HepG2 (cell line): ENCODE measurements around the gene ANKFY1. TPM values are rescaled to one million over a fixed set of nuclear protein-coding genes. Genes with fewer than 3 reads are reported as not detected.
A peak's percentile ranks its signal among the peaks of the same experiment; 100 is the strongest.

Experiments used
- ARID2 ChIP-seq: sonication (generic); formaldehyde crosslinking; IDR thresholded peaks from 2 replicates; pipeline ENCODE4 v1.8.1; 2022; ENCODE audit warnings: mild to moderate bottlenecking, missing genetic modification reagents, borderline replicate concordance
- ASH2L ChIP-seq: fragments of 300-600, 200-600 bp; sonication (generic); IDR thresholded peaks from 2 replicates; pipeline ENCODE4 v1.7.0; 2017; ENCODE audit warnings: low read depth, mild to moderate bottlenecking, moderate library complexity, mixed read lengths, low read length; ENCODE audit not compliant: insufficient read length
- DNMT3B ChIP-seq: conservative IDR thresholded peaks from 2 replicates; pipeline ENCODE4 v1.6.1; 2016; ENCODE audit warnings: missing biosample characterization, control low read depth
- ETV6 ChIP-seq: sonication (generic); formaldehyde crosslinking; conservative IDR thresholded peaks from 2 replicates; pipeline ENCODE4 v1.4.0; 2020; ENCODE audit warnings: missing genetic modification reagents
- GMEB1 ChIP-seq: sonication (generic); formaldehyde crosslinking; IDR thresholded peaks from 2 replicates; pipeline ENCODE4 v1.5.1; 2020; ENCODE audit warnings: missing genetic modification reagents, mild to moderate bottlenecking, borderline replicate concordance
- KAT2B ChIP-seq: fragments of 150-350 bp; IDR thresholded peaks from 2 replicates; pipeline ENCODE4 v1.6.1; 2014; ENCODE audit warnings: low read depth, low read length, borderline replicate concordance
- KDM3A ChIP-seq: IDR thresholded peaks from 2 replicates; pipeline ENCODE4 v1.6.1; 2018; ENCODE audit warnings: low read depth, missing compliant biosample characterization
- MXD4 ChIP-seq: IDR thresholded peaks from 2 replicates; pipeline ENCODE4 v1.6.1; 2016; ENCODE audit warnings: mild to moderate bottlenecking, missing biosample characterization, missing genetic modification reagents
- RBM39 ChIP-seq: fragments of 200-400 bp; formaldehyde crosslinking; IDR thresholded peaks from one replicate; pipeline ENCODE4 v1.6.1; 2018; ENCODE audit warnings: antibody characterized with exemption, mild to moderate bottlenecking, low read depth, low read length; ENCODE audit not compliant: poor library complexity, severe bottlenecking
- STAT5B ChIP-seq: sonication (generic); formaldehyde crosslinking; IDR thresholded peaks from 2 replicates; pipeline ENCODE4 v1.4.0; 2020; ENCODE audit warnings: missing genetic modification reagents
- ZNF264 ChIP-seq: sonication (generic); formaldehyde crosslinking; IDR thresholded peaks from 2 replicates; pipeline ENCODE4 v1.4.0; 2020; ENCODE audit warnings: missing genetic modification reagents
- ZNF382 ChIP-seq: sonication (generic); formaldehyde crosslinking; IDR thresholded peaks from 2 replicates; pipeline ENCODE4 v1.5.0; 2020; ENCODE audit warnings: missing genetic modification reagents, mild to moderate bottlenecking, borderline replicate concordance
- ZNF549 ChIP-seq: sonication (generic); formaldehyde crosslinking; IDR thresholded peaks from 2 replicates; pipeline ENCODE4 v1.5.0; 2020; ENCODE audit warnings: missing genetic modification reagents
- ZSCAN25 ChIP-seq: sonication (generic); formaldehyde crosslinking; IDR thresholded peaks from 2 replicates; pipeline ENCODE4 v1.8.0; 2022; ENCODE audit warnings: mild to moderate bottlenecking, missing genetic modification reagents
- polyA plus RNA-seq, 8 experiments: library from polyadenylated mRNA; depleted of rRNA in 3 of 8; stranded (reverse) in 7 of 8; unstranded in 1 of 8; fragments of >200 nt; fragmentation: Illumina TruSeq in 4 of 8; extraction: Trizol in 4 of 8; gene quantifications; 2 replicates each; pipeline versions ENCODE4 v1.2.1 to v1.2.3, GENCODE V29; 2011 to 2016; ENCODE audit warnings: low read depth in 4 of 8, missing spikeins in 1 of 8, mixed read lengths in 1 of 8; ENCODE audit not compliant: insufficient read depth in 1 of 8
- total RNA-seq, 5 experiments: library from RNA; depleted of rRNA; stranded (reverse); fragments of >200 nt; fragmentation: Illumina TruSeq; extraction: Trizol; gene quantifications; 2 replicates each; pipeline ENCODE4 v1.2.3, GENCODE V29; 2016; ENCODE audit warnings: low read depth in 1 of 5
- TF ChIP-seq, protein P1 (sequence below): sonication (generic); formaldehyde crosslinking; IDR thresholded peaks from 2 replicates; pipeline ENCODE4 v1.8.0; 2022; ENCODE audit warnings: missing genetic modification reagents, mild to moderate bottlenecking, moderate library complexity, borderline replicate concordance
- TF ChIP-seq, protein P2 (sequence below): sonication (generic); formaldehyde crosslinking; IDR thresholded peaks from 2 replicates; pipeline ENCODE4 v1.4.0; 2020; ENCODE audit warnings: missing genetic modification reagents, borderline replicate concordance
- TF ChIP-seq, protein P3 (sequence below): IDR thresholded peaks from 2 replicates; pipeline ENCODE4 v1.6.1; 2016; ENCODE audit warnings: mild to moderate bottlenecking

The ANKFY1 gene
- total and polyA plus RNA-seq, 2 of the 13 experiments (the other 11 are each of a cell fraction or from before 2014, with no cell fraction given), result 11.9 to 16.8 TPM

- peak; percentile 79 for TF ChIP-seq GMEB1
- no peak for TF ChIP-seq MXD4 (CRISPR knock-in tag)
- TF ChIP-seq ARID2 (CRISPR knock-in tag), result no peak
- no peak for TF ChIP-seq KAT2B
- TF ChIP-seq, protein P1, sequence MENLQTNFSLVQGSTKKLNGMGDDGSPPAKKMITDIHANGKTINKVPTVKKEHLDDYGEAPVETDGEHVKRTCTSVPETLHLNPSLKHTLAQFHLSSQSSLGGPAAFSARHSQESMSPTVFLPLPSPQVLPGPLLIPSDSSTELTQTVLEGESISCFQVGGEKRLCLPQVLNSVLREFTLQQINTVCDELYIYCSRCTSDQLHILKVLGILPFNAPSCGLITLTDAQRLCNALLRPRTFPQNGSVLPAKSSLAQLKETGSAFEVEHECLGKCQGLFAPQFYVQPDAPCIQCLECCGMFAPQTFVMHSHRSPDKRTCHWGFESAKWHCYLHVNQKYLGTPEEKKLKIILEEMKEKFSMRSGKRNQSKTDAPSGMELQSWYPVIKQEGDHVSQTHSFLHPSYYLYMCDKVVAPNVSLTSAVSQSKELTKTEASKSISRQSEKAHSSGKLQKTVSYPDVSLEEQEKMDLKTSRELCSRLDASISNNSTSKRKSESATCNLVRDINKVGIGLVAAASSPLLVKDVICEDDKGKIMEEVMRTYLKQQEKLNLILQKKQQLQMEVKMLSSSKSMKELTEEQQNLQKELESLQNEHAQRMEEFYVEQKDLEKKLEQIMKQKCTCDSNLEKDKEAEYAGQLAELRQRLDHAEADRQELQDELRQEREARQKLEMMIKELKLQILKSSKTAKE (CRISPR knock-in tag), result 0 out of 2 replicates have a peak, but pooled peaks have one; percentile 22
- TF ChIP-seq, protein P2, sequence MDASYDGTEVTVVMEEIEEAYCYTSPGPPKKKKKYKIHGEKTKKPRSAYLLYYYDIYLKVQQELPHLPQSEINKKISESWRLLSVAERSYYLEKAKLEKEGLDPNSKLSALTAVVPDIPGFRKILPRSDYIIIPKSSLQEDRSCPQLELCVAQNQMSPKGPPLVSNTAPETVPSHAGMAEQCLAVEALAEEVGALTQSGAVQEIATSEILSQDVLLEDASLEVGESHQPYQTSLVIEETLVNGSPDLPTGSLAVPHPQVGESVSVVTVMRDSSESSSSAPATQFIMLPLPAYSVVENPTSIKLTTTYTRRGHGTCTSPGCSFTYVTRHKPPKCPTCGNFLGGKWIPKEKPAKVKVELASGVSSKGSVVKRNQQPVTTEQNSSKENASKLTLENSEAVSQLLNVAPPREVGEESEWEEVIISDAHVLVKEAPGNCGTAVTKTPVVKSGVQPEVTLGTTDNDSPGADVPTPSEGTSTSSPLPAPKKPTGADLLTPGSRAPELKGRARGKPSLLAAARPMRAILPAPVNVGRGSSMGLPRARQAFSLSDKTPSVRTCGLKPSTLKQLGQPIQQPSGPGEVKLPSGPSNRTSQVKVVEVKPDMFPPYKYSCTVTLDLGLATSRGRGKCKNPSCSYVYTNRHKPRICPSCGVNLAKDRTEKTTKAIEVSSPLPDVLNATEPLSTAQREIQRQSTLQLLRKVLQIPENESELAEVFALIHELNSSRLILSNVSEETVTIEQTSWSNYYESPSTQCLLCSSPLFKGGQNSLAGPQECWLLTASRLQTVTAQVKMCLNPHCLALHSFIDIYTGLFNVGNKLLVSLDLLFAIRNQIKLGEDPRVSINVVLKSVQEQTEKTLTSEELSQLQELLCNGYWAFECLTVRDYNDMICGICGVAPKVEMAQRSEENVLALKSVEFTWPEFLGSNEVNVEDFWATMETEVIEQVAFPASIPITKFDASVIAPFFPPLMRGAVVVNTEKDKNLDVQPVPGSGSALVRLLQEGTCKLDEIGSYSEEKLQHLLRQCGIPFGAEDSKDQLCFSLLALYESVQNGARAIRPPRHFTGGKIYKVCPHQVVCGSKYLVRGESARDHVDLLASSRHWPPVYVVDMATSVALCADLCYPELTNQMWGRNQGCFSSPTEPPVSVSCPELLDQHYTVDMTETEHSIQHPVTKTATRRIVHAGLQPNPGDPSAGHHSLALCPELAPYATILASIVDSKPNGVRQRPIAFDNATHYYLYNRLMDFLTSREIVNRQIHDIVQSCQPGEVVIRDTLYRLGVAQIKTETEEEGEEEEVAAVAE (CRISPR knock-in tag), result no peak
- TF ChIP-seq ZSCAN25 (CRISPR knock-in tag), result no peak
- TF ChIP-seq STAT5B (CRISPR knock-in tag), result no peak
- 0 out of 2 replicates have a peak, but pooled peaks have one; percentile 23 for TF ChIP-seq ZNF264 (CRISPR knock-in tag)
- 0 out of 2 replicates have a peak, but pooled peaks have one; percentile 42 for TF ChIP-seq ETV6 (CRISPR knock-in tag)
- TF ChIP-seq RBM39, result peak; percentile 67
- TF ChIP-seq KDM3A (CRISPR knock-in tag), result no peak
- no peak; the same call in 1 of the 2 replicates for TF ChIP-seq DNMT3B (CRISPR knock-in tag)
- TF ChIP-seq, protein P3, sequence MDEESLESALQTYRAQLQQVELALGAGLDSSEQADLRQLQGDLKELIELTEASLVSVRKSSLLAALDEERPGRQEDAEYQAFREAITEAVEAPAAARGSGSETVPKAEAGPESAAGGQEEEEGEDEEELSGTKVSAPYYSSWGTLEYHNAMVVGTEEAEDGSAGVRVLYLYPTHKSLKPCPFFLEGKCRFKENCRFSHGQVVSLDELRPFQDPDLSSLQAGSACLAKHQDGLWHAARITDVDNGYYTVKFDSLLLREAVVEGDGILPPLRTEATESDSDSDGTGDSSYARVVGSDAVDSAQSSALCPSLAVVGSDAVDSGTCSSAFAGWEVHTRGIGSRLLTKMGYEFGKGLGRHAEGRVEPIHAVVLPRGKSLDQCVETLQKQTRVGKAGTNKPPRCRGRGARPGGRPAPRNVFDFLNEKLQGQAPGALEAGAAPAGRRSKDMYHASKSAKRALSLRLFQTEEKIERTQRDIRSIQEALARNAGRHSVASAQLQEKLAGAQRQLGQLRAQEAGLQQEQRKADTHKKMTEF (CRISPR knock-in tag), result 0 out of 2 replicates have a peak, but pooled peaks have one; percentile 57
- TF ChIP-seq ZNF549 (CRISPR knock-in tag), result no peak
- peak; percentile 95 for TF ChIP-seq ASH2L
- no peak for TF ChIP-seq ZNF382 (CRISPR knock-in tag)
These were observed at the start of gene ANKFY1 (continued) for GRCh38 chr17:4263282-4264215.
